Glutamatergic neuron (in vitro differentiated cells): ENCODE measurements around the gene GMCL1. TPM values are rescaled to one million over a fixed set of nuclear protein-coding genes. Genes with fewer than 3 reads are reported as not detected.

ENCODE experiments used
- DNase-seq: peaks from one replicate; pipeline ENCODE4 v3.0.0; 2022
- H3K27ac Mint-ChIP-seq: one replicate; pipeline ENCODE4 v1.8.0; 2020; ENCODE audit warnings: mild to moderate bottlenecking, mixed read lengths, inconsistent platforms; ENCODE audit not compliant: unreplicated experiment
- H3K27me3 Mint-ChIP-seq: one replicate; pipeline ENCODE4 v1.8.0; 2020; ENCODE audit warnings: mild to moderate bottlenecking, moderate library complexity, mixed read lengths, inconsistent platforms; ENCODE audit not compliant: unreplicated experiment
- H3K36me3 Mint-ChIP-seq: one replicate; pipeline ENCODE4 v1.8.0; 2020; ENCODE audit warnings: mild to moderate bottlenecking, mixed read lengths, inconsistent platforms; ENCODE audit not compliant: unreplicated experiment
- H3K4me1 Mint-ChIP-seq: one replicate; pipeline ENCODE4 v1.8.0; 2020; ENCODE audit warnings: mild to moderate bottlenecking, low read depth, mixed read lengths, inconsistent platforms; ENCODE audit not compliant: unreplicated experiment
- H3K4me3 Mint-ChIP-seq: one replicate; pipeline ENCODE4 v1.8.0; 2020; ENCODE audit warnings: mild to moderate bottlenecking, mixed read lengths, inconsistent platforms; ENCODE audit not compliant: unreplicated experiment
- H3K9me3 Mint-ChIP-seq: one replicate; pipeline ENCODE4 v1.8.0; 2020; ENCODE audit warnings: mild to moderate bottlenecking, moderate library complexity, mixed read lengths, inconsistent platforms; ENCODE audit not compliant: unreplicated experiment
- long read RNA-seq: library from polyadenylated mRNA; unstranded; transcript quantifications from one replicate; pipeline ENCODE4 v2.0.0, GENCODE V29; 2020; ENCODE audit not compliant: unreplicated experiment
- total RNA-seq: library from RNA; stranded (reverse); fragmentation: NEBNext Ultra II Directional; extraction: Animal tissue kit (Norgen Biotek cat#: 25700); gene quantifications from one replicate; pipeline ENCODE4 v1.2.1, GENCODE V29; 2021; ENCODE audit not compliant: unreplicated experiment
- TF ChIP-seq, protein P1 (sequence below): fragments of 200-600 bp; sonication (generic); IDR thresholded peaks from one replicate; pipeline ENCODE4 v1.5.0; 2021; ENCODE audit not compliant: partially characterized antibody, unreplicated experiment

The GMCL1 gene, protein sequence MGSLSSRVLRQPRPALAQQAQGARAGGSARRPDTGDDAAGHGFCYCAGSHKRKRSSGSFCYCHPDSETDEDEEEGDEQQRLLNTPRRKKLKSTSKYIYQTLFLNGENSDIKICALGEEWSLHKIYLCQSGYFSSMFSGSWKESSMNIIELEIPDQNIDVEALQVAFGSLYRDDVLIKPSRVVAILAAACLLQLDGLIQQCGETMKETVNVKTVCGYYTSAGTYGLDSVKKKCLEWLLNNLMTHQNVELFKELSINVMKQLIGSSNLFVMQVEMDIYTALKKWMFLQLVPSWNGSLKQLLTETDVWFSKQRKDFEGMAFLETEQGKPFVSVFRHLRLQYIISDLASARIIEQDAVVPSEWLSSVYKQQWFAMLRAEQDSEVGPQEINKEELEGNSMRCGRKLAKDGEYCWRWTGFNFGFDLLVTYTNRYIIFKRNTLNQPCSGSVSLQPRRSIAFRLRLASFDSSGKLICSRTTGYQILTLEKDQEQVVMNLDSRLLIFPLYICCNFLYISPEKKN
- total RNA-seq = 11.6 TPM
- long read RNA-seq, full-length matches to known transcripts = 6 of 6 reads
- long read RNA-seq, partial matches to known transcripts = 0 of 6 reads
- long read RNA-seq, other reads (novel, unspliced or antisense) = 0 of 6 reads

DNA sequence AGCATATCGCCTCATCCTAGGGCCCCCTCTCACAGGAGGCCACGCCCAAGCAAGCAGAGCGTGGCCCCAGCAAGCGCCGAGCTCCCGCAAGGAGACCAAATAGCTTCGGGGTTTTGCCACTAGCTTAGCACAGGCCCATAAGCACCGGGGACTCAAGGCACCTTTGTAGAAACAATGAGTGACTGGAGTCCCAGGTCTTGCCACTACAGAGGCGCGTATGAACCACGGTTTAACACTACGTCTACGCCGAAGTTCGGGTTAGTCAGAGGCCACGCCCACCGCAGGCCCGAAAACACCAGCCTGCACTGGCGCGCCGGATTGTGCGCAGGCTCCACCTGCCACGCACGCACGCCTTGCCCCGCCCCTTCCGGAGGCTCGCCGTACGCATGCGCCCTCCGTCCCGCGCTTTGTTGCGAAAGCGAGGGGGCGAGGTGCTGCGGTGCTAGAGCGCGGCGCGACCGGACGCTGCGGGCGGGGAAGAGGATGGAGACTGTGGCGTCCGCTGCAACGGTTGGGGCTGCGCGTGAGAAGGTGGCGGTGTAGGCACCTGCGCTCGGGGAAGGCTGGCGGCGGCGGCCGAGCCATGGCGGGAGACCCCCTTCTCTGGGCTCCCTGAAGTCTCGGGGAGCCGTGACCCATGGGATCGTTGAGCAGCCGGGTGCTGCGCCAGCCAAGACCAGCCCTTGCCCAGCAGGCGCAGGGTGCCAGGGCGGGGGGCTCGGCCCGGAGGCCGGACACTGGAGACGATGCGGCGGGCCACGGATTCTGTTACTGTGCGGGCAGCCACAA lies at the start of gene GMCL1:
GMCL1 (plus strand) TSS at position 405 of the 789 bp plus-strand sequence; CDS start at position 638, 233 bp downstream.
- DNase-seq = peak; percentile 100
- H3K27me3 Mint-ChIP-seq = no peaks in the 10 kb centered on the region
- TF ChIP-seq, protein P1, sequence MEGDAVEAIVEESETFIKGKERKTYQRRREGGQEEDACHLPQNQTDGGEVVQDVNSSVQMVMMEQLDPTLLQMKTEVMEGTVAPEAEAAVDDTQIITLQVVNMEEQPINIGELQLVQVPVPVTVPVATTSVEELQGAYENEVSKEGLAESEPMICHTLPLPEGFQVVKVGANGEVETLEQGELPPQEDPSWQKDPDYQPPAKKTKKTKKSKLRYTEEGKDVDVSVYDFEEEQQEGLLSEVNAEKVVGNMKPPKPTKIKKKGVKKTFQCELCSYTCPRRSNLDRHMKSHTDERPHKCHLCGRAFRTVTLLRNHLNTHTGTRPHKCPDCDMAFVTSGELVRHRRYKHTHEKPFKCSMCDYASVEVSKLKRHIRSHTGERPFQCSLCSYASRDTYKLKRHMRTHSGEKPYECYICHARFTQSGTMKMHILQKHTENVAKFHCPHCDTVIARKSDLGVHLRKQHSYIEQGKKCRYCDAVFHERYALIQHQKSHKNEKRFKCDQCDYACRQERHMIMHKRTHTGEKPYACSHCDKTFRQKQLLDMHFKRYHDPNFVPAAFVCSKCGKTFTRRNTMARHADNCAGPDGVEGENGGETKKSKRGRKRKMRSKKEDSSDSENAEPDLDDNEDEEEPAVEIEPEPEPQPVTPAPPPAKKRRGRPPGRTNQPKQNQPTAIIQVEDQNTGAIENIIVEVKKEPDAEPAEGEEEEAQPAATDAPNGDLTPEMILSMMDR = no peak
- H3K36me3 Mint-ChIP-seq = no peaks in the 10 kb centered on the region
- H3K27ac Mint-ChIP-seq = peak within 1 kb of the TSS; percentile 66
- peak within 1 kb of the TSS; percentile 93 for H3K4me3 Mint-ChIP-seq
- peaks cover 8% of the 10 kb centered on the region for H3K4me1 Mint-ChIP-seq
- peaks cover 2% of the 10 kb centered on the region for H3K9me3 Mint-ChIP-seq

DNA sequence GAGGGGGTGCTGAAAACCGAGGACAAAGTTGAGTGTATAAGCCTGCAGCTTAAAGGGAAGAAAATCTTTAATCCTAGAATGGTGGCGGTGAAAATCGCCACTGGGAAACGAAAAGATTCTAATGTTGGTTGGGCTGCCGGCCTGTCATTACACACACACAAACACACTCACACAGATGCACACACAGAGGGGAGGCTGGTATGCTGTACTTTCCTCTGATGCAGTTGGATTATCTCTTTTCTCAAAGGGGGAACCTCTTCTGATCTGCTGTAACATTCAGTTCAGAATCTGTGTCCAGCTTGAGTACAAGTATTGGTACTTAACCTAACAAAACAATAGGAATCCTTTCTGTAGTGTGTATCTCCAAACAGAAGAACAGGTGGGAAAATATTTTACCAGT lies 48.5 kb upstream of the GMCL1 start:
- peaks cover 19% of the 10 kb centered on the region for H3K4me1 Mint-ChIP-seq
- peaks cover 2% of the 10 kb centered on the region for H3K9me3 Mint-ChIP-seq
- H3K27ac Mint-ChIP-seq = no peak overlapping the region
- H3K36me3 Mint-ChIP-seq = peaks cover 9% of the 10 kb centered on the region
- no peak for DNase-seq
- TF ChIP-seq, protein P1 = no peak
- H3K4me3 Mint-ChIP-seq = no peak overlapping the region
- H3K27me3 Mint-ChIP-seq = no peaks in the 10 kb centered on the region

DNA sequence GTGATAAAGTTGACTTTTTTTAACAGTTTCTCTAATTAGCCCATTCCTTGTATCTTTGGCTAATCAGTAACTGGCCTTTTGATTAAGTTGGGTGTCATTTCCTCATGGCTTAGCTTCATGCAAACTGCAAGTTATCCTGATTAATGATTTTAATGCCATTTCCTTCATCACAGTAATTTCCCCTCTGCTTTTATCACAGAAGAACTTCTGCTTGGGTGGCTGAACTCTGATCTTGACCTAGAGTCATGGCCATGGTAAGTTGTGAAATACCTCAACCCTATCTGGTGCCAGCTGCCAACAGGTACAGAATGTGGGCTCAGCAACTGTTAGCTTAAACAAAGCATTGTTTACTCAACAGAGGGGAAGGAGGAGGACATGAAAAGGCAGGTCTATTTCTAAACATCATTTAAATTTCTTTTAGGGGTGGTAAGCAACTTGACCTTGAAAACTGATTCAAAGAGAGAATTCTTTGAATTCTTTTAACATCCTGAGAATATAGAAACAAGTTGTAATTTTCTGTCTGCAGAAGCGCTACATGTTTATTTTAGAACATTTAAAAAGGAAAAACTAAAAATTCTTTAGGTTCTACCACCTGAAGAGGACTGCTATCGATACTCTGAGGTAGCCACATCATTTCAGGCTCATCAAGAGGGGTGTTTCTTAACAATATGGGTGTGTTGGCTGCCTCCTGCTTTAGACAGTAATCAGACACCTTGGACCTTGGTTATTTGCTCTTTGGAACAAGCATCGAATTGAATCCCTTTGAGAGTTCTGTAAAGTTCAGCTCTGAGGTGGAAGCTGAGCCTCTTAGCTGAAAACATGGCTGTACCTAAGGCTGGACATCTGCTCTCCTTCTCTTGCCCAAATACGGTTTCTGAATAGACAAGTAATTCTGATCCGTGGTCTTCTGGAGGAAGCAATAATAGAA lies 47.9 kb upstream of the GMCL1 start:
- no peak for DNase-seq
- Mint-ChIP-seq H3K27ac (peak overlapping the region; percentile 53), H3K4me1 (peaks cover 20% of the 10 kb centered on the region)

DNA sequence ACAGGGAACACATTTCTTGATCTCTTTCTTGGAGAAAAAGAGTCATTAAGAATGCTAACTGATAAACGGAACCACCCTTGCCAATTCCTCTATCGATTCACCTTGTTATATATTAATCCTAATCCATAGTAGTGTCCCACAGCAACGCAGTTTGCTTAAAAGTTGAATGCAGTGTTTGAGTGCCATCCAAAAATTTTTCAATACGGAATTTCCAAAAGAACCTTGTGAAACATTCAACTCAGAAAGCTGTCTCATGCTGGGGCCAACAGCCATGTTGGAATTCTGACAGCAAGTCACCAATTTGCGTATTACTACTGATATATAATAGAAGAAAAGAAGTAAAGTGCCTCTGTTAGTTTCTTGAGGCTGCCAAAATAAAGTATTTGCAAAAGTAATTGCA lies 45.2 kb upstream of the GMCL1 start:
- Mint-ChIP-seq H3K4me1 (peaks cover 21% of the 10 kb centered on the region), H3K9me3 (no peaks in the 10 kb centered on the region), H3K27ac (no peak overlapping the region), H3K4me3 (no peak overlapping the region), H3K36me3 (no peaks in the 10 kb centered on the region), H3K27me3 (no peaks in the 10 kb centered on the region)
- TF ChIP-seq, protein P1 = no peak
- no peak for DNase-seq

More for the DNA sequence above, 47.9 kb upstream of the GMCL1 start:
- Mint-ChIP-seq H3K27me3 (no peaks in the 10 kb centered on the region), H3K36me3 (peaks cover 3% of the 10 kb centered on the region), H3K9me3 (no peaks in the 10 kb centered on the region), H3K4me3 (no peak overlapping the region)
- TF ChIP-seq, protein P1 = no peak
